AG04450 (cell line): ENCODE measurements around the gene EIF5B. TPM values are rescaled to one million over a fixed set of nuclear protein-coding genes. Genes with fewer than 3 reads are reported as not detected.

Source experiments
- CTCF ChIA-PET: fragments of 300-600, 350-600 bp; formaldehyde crosslinking; extraction: SDS; loops from one replicate; lab custom pipeline; 2022; ENCODE audit warnings: antibody characterized with exemption, inconsistent platforms; lab: Charles Lee
- POLR2A ChIA-PET: fragments of 350-600 bp; formaldehyde crosslinking; extraction: SDS; loops from one replicate; lab custom pipeline; 2021; ENCODE audit warnings: antibody characterized with exemption, inconsistent platforms; lab: Yijun Ruan, JAX
- DNase-seq: peaks from one replicate; pipeline ENCODE4 v3.0.0-alpha.2; 2011; ENCODE audit warnings: low read depth, low spot score
- H3K27ac ChIP-seq: one replicate; pipeline ENCODE4 v1.5.1; 2012; ENCODE audit warnings: low read depth, low read length, control low read depth
- H3K27me3 ChIP-seq: one replicate; pipeline ENCODE4 v1.6.0; 2012; ENCODE audit warnings: low read length; ENCODE audit not compliant: control insufficient read depth, insufficient read depth
- H3K4me3 ChIP-seq: 2 replicates; pipeline ENCODE4 v1.5.1; 2011; ENCODE audit warnings: mild to moderate bottlenecking, low read depth, low read length, control low read depth
- H3K9me3 ChIP-seq: 2 replicates; pipeline ENCODE4 v1.5.1; 2012; ENCODE audit warnings: low read length; ENCODE audit not compliant: control insufficient read depth, insufficient read depth
- polyA plus RNA-seq: library from polyadenylated mRNA; depleted of rRNA; stranded (reverse); fragments of >200 nt; gene quantifications from 2 replicates; pipeline ENCODE4 v1.2.3, GENCODE V29; 2011
- TF ChIP-seq, protein P1 (sequence below): IDR thresholded peaks from 2 replicates; pipeline ENCODE4 v1.5.1; 2011; ENCODE audit warnings: low read depth, low read length, control low read depth, inconsistent platforms

The EIF5B gene
- polyA plus RNA-seq, 1 experiment: 18.7 TPM

DNA sequence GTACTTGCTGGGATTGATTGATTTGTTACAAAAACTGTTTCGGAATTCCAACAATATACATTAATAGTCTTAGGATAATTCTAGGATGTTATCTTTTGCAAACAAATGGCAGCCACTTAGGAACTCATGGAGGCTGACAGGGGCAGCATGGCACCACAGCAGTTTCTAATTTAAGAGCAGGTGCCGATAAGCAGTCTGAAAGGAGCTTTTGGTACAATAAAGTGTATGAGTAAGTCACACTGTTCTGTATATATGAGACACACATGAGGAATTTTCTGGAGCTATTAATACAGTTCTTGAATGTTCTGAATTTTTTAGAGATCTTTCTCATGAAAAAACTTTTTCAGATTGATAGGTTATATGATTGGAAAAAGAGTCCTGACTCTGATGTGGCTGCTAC lies 52.2 kb downstream of the EIF5B start:
- H3K4me3 ChIP-seq: no peak overlapping the region
- no peaks in the 10 kb centered on the region for H3K27me3 ChIP-seq
- no peaks in the 10 kb centered on the region for H3K9me3 ChIP-seq
- CTCF ChIA-PET: interaction anchor here (0.5 to 0.9 kb wide), 2 partner anchors 18 to 304 kb away, joined by 3 to 14 read pairs; no protein-coding TSS in a partner anchor
- TF ChIP-seq, protein P1, sequence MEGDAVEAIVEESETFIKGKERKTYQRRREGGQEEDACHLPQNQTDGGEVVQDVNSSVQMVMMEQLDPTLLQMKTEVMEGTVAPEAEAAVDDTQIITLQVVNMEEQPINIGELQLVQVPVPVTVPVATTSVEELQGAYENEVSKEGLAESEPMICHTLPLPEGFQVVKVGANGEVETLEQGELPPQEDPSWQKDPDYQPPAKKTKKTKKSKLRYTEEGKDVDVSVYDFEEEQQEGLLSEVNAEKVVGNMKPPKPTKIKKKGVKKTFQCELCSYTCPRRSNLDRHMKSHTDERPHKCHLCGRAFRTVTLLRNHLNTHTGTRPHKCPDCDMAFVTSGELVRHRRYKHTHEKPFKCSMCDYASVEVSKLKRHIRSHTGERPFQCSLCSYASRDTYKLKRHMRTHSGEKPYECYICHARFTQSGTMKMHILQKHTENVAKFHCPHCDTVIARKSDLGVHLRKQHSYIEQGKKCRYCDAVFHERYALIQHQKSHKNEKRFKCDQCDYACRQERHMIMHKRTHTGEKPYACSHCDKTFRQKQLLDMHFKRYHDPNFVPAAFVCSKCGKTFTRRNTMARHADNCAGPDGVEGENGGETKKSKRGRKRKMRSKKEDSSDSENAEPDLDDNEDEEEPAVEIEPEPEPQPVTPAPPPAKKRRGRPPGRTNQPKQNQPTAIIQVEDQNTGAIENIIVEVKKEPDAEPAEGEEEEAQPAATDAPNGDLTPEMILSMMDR: no peak
- POLR2A ChIA-PET: interaction anchor here (2.0 kb wide), 1 partner anchor 52 kb away, joined by 6 read pairs; the partner anchor contains the start of gene EIF5B
- H3K27ac ChIP-seq: no peak overlapping the region
- peak; percentile 41 for DNase-seq

DNA sequence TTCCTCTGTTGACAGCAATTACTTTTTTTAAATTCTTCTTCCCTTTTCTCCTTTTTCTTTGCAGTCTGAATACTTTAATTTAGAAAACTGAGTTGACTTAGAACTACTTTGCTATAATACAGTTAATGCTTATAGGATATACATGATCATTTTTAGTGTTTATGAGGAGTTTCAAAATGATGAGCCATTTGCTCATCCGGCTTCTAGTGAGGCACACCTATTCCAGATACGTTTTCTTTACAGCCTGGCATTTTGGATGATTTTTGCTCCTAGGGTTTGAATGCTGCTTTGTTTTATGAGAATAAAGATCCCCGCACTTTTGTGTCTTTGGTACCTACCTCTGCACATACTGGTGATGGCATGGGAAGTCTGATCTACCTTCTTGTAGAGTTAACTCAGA lies 52.8 kb downstream of the EIF5B start:
- CTCF ChIA-PET: interaction anchor here (0.9 kb wide), 1 partner anchor 17 kb away, joined by 3 read pairs; no protein-coding TSS in a partner anchor

GRCh38 chr2:99395589-99396130 lies 58.5 kb downstream of the EIF5B start:
- Histone ChIP-seq H3K27ac (no peak overlapping the region), H3K4me3 (no peak overlapping the region), H3K9me3 (no peaks in the 10 kb centered on the region), H3K27me3 (no peaks in the 10 kb centered on the region)
- TF ChIP-seq, protein P1: no peak
- ChIA-PET POLR2A (no interaction called here), CTCF (no interaction called here)
- no peak for DNase-seq

More for the DNA sequence above, 52.8 kb downstream of the EIF5B start:
- TF ChIP-seq, protein P1: no peak
- Histone ChIP-seq H3K27ac (no peak overlapping the region), H3K4me3 (no peak overlapping the region), H3K9me3 (no peaks in the 10 kb centered on the region), H3K27me3 (no peaks in the 10 kb centered on the region)
- POLR2A ChIA-PET: interaction anchor here (2.0 kb wide), 1 partner anchor 52 kb away, joined by 6 read pairs; the partner anchor contains the start of gene EIF5B
- DNase-seq: no peak

DNA sequence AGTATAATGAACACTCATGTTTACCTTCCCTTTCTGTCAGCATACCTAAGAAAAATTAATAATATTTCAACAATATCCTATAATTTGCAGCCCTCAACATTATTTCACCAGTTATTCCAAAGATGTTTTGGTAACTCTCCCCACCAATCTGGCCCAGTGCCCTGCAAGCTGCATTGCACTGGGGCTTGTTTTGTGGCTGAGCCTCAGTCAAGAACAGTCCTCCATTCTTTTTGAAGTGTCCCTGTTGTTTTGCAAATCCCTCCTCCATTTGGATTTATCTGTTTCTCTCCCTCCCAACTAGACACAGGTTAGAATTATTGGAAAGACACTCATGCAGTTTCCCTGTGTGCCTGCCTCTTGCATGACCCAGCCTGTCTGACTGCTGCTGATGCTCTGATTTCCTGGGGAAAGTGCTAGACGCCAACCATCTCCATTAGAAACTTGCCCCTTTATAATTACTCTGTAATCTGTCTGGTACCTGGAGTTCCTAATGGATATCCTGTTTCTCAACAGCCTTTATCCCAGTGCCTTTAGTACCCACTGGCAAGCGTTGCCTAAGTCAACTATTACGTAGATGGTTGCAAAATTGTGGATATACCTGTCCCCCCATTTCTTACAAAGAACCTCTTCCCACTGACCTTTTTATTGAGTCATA lies 60.2 kb downstream of the EIF5B start:
- ChIA-PET CTCF (no interaction called here), POLR2A (no interaction called here)
- Histone ChIP-seq H3K9me3 (no peaks in the 10 kb centered on the region), H3K4me3 (no peak overlapping the region), H3K27me3 (no peaks in the 10 kb centered on the region), H3K27ac (no peak overlapping the region)
- no peak for DNase-seq
- TF ChIP-seq, protein P1: no peak

GRCh38 chr2:99398303-99398702 lies 61.1 kb downstream of the EIF5B start:
- ChIA-PET POLR2A (no interaction called here), CTCF (no interaction called here)
- no peak overlapping the region for H3K27ac ChIP-seq
- H3K27me3 ChIP-seq: no peaks in the 10 kb centered on the region
- TF ChIP-seq, protein P1: no peak
- H3K4me3 ChIP-seq: no peak overlapping the region
- no peak for DNase-seq
- H3K9me3 ChIP-seq: no peaks in the 10 kb centered on the region
